SU-DHL-6 (cell line): ENCODE measurements around the gene DRD3.

Experiments used
- CTCF ChIP-seq: fragments of 200-600 bp; sonication (generic); IDR thresholded peaks from one replicate; pipeline ENCODE4 v1.5.1; 2017; ENCODE audit warnings: antibody characterized with exemption, mild to moderate bottlenecking, low read length, moderate library complexity; ENCODE audit not compliant: insufficient read depth, poor library complexity, severe bottlenecking
- EZH2phosphoT487 ChIP-seq: fragments of 200-600 bp; sonication (generic), shearing (Covaris generic); conservative IDR thresholded peaks from 2 replicates; pipeline ENCODE4 v1.6.1; 2018; ENCODE audit warnings: mild to moderate bottlenecking, antibody characterized with exemption, low read length, moderate library complexity, mixed read lengths

GRCh38 chr3:114101101-114101500 lies 77.8 kb downstream of the DRD3 start:
- no peak for TF ChIP-seq CTCF
- no peak for TF ChIP-seq EZH2phosphoT487
